Stimulated activated CD4-positive, alpha-beta T cell treated with anti-CD3 and anti-CD28 coated beads, Interleukin-2, amount 100 ng/mL, for 4 hours (primary cell): ENCODE data around the gene SCFD1.

Experiments used
- DNase-seq: peaks from one replicate; pipeline ENCODE4 v3.0.0-alpha.2; 2020; ENCODE audit warnings: low read depth

SCFD1 gene

DNA sequence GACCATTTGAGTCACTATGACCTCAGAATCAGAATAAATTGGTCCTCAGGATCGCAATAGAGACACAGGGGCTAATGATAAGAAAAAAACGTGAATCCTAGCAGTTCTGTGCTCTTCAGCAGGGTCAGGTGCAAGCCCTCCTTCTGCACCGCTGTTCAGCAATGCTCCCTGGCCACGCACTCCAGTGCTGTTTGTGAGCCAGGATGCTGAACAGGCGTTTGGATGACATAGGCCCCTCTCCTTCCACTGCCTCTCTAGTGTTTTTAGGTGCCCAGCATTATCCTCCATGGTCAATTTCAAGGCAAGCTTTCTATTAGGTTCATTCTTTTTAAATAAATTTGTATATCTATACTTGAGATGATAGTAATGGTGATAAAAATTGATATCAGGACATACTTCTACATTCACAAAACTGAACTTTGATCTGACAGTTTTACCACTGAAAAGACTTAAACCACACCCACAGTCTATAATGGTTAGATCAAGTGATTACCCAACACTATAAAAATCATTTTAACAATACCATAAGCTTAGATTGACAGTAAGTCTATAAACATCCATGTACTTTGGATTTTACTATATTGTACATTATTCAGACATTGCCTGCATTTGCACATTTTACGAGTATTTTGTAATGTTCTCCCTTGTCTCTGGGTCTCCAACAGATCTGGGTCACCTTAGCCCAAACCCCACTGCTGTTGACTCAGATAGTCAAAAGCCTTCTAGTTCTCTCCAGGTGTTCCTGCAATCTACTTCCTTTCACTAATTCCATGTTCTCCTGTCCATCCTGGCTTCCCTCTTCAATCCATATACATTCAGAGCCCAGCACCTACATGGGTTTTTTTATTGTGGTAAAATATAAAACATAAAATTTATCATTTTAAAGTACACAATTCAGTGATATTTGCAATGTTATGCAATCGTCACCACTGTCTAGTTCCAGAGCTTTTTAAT is 137.3 kb downstream of the SCFD1 start:
- no peak for DNase-seq

DNA sequence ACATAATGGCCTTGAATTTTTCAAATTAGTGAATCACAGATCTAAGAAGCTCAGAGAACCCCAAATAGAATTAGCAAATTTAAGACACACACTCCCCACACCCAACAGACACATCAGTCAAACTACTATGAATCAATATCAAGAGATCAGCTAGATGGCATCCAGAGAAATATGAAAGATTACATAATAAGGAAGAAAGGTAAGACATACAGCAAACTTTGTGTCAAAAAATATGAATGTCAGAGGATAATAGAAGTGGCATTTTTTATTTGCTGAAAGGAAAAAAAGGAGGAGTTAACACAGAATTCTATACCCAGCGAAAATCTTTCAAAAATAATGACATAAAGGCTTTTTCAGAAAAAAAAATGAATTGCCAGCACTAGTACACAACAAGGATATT is 141.8 kb downstream of the SCFD1 start:
- DNase-seq = no peak

DNA sequence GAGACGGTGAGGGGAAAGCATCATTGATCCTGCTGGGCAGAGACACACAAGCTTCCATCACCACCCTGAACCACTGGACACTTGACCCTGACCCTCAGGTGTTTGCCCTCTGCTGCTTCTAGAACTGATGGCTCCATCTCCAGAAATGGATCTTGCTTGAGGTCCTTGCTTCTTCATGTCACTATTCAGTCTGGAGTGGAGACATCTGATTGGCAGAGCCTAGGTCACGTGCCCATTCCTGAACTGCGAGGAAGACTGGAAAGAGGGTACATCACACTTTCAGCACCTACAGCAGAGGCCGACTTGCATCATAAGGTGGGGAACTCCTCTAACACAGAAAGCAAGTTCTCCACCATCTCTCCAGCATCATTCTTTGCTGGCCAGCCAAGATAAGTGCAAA is 145.5 kb downstream of the SCFD1 start:
- no peak for DNase-seq

DNA sequence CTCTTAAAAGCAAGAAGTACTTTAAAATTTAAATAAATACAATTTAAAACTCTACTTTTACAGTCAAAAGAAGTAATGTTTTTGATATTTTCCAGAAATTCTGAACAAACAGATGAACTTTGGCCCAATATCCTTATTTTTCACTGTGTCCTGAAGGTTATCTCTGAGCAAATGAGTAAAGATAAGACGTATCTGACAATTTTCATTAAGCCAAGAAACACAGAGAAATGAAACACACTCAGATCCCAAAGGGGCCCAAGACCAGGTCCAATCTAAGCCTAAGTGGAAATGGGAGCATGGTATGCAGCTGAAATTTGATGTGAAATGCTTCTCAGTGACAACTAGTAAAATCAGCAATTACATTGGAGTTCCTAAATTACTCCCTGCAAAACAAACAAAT is 146.7 kb downstream of the SCFD1 start:
- no peak for DNase-seq

DNA sequence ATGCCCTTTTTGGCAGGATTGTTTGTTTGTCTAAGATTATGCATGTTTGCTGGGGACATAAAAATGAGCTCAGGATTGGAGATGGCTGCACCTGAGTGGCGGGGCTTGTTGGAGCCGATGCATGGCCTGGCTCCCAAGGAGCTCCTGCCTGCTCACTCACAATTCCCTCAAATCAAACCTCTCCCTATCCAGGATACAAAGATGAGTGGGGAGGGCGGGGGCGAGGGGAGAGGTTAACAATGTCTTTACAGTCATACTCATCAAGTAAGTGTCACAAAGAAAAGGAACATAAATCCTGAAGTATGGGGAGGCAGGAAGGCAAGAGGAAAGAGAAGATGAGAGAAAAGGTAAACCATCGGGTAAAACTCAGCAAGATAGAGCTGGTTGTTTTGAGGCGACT is 148.3 kb downstream of the SCFD1 start:
- no peak for DNase-seq

DNA sequence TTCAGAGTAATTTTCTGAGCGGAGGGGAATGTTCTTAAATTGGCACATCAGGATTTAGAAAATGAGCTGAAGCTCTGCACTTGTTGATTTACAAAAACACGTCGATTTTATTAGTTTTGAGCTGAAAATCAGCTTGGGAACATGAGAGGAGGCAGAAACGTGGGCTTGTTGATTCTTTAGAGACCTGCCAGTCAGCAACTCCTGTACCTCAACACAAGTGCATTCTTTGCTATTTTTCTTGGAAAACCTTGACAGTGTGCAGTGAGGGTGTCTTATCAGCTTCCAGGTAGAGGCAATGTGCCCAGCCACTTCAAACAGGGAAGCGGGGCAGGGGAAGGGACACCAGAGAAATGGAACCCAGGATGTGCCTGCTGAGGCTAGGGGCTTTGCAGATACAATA is 149.5 kb downstream of the SCFD1 start:
- DNase-seq = no peak

DNA sequence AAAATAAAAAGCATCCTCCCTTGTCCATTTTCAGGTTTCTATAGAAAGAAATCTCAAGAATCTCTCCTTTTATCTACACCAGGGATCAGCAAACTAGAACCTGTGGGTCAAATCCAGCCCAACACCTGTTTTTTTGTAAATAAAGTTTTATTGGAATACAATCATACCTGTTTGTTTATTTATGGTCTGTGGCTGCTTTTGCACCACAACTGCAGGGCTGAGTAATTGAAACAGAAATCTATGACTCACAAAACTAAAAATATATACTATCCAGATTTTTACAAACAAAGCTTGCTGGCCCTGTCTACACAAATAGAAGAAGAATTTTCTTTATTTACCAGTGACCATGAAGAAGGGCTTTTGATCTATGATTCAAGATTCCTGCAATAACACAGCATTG is 157.1 kb downstream of the SCFD1 start:
- DNase-seq = no peak
